ENCODE measurements around the gene PDE1A.

GRCh38 chr2:182319556-182320505 is 107.0 kb downstream of the PDE1A start:
- TF ChIP-seq CTCF (IDR thresholded peaks at IDR 0.05) (no peak), POLR2A (IDR thresholded peaks at IDR 0.05) (no peak), POLR2AphosphoS5 (IDR thresholded peaks at IDR 0.05) (no peak)

Measured in stomach (tissue), 4 donors.